A549 (cell line): ENCODE measurements around the gene TMED5. TPM values are rescaled to one million over a fixed set of nuclear protein-coding genes. Genes with fewer than 3 reads are reported as not detected.
"Not testable (repeated sequence)": the region's sequence is repeated elsewhere in the genome, so short reads cannot be mapped to it uniquely, and the experiment has no call there.

Source experiments
- ATAC-seq, 2 experiments: fragments of 200-7000 bp in 1 of 2; fragments of >200 bp in 1 of 2; cut with Nextera tagmentation in 1 of 2; cut with Tn5 transposase in 1 of 2; 3 replicates each; pipeline versions ENCODE4 v1.8.0 to v1.9.1; 2018 to 2020; ENCODE audit warnings: mild to moderate bottlenecking in 1 of 2, moderate library complexity in 1 of 2
- CTCF ChIA-PET: fragments of 300-600 bp; sonication (Branson Sonifier 250); formaldehyde crosslinking; extraction: SDS; loops from one replicate; lab custom pipeline; 2021; ENCODE audit warnings: antibody characterized with exemption, inconsistent platforms; lab: Yijun Ruan, JAX
- POLR2A ChIA-PET: fragments of 350-600 bp; formaldehyde crosslinking; extraction: SDS; loops from one replicate; lab custom pipeline; 2021; ENCODE audit warnings: antibody characterized with exemption, inconsistent platforms; lab: Yijun Ruan, JAX
- DNase-seq, 2 experiments: peaks; one replicate each; pipeline versions ENCODE4 v3.0.0 to v3.0.0-alpha.2; 2011 to 2016; ENCODE audit warnings: low read depth in 1 of 2, low spot score in 1 of 2
- FAIRE-seq: peaks from 2 replicates; lab custom pipeline; 2011; peaks lifted over from hg19 to GRCh38; lab: Jason Lieb, UNC
- H3K27ac ChIP-seq, 2 experiments: fragments of >200 bp; sonication (Bioruptor Twin); formaldehyde crosslinking; 3 replicates each; pipeline ENCODE4 v1.5.1; 2016 to 2017
- H3K4me1 ChIP-seq: fragments of >200 bp; sonication (Bioruptor Twin); formaldehyde crosslinking; 3 replicates; pipeline ENCODE4 v1.6.1; 2016
- H3K4me2 ChIP-seq: fragments of >200 bp; sonication (Bioruptor Twin); formaldehyde crosslinking; 3 replicates; pipeline ENCODE4 v1.6.1; 2016
- H3K4me3 ChIP-seq: fragments of >200 bp; sonication (Bioruptor Twin); formaldehyde crosslinking; 3 replicates; pipeline ENCODE4 v1.5.1; 2016
- H3K9me3 ChIP-seq: fragments of >200 bp; sonication (Bioruptor Twin); formaldehyde crosslinking; 3 replicates; pipeline ENCODE4 v1.6.1; 2016
- BHLHE40 ChIP-seq: IDR thresholded peaks from 2 replicates; pipeline ENCODE4 v1.6.1; 2012; ENCODE audit warnings: low read depth, low read length, inconsistent platforms
- CBX2 ChIP-seq: fragments of 200-600 bp; sonication (generic); IDR thresholded peaks from 2 replicates; pipeline ENCODE4 v1.6.1; 2016; ENCODE audit warnings: low read depth, mild to moderate bottlenecking, borderline replicate concordance
- CHD2 ChIP-seq: fragments of 150-350 bp; IDR thresholded peaks from 2 replicates; pipeline ENCODE4 v1.6.1; 2014; ENCODE audit warnings: low read length; ENCODE audit not compliant: partially characterized antibody
- EHF ChIP-seq: fragments of 250-450 bp; sonication (Bioruptor Pico); IDR thresholded peaks from 2 replicates; pipeline ENCODE4 v1.5.0; 2020; ENCODE audit warnings: mild to moderate bottlenecking
- EHMT2 ChIP-seq: fragments of 200-600 bp; sonication (generic); IDR thresholded peaks from 2 replicates; pipeline ENCODE4 v1.6.1; 2016; ENCODE audit warnings: antibody characterized with exemption, low read depth, mild to moderate bottlenecking, moderate library complexity
- EP300 ChIP-seq, 2 experiments: fragments of >200 bp; sonication (Bioruptor Twin); formaldehyde crosslinking; IDR thresholded peaks; 2 replicates in 1 of 2; 3 replicates in 1 of 2; pipeline ENCODE4 v1.6.1; 2016 to 2017
- FOXS1 ChIP-seq: fragments of 250-450 bp; sonication (Bioruptor Pico); IDR thresholded peaks from 2 replicates; pipeline ENCODE4 v1.5.0; 2020; ENCODE audit warnings: mild to moderate bottlenecking, moderate library complexity
- GATA3 ChIP-seq: IDR thresholded peaks from 2 replicates; pipeline ENCODE4 v1.6.1; 2012; ENCODE audit warnings: borderline replicate concordance
- NPAS2 ChIP-seq: fragments of 250-450 bp; sonication (Bioruptor Pico); IDR thresholded peaks from 2 replicates; pipeline ENCODE4 v1.8.0; 2022; ENCODE audit warnings: mild to moderate bottlenecking, moderate library complexity, borderline replicate concordance
- NR3C1 ChIP-seq: fragments of >200 bp; sonication (Bioruptor Twin); formaldehyde crosslinking; IDR thresholded peaks from 3 replicates; pipeline ENCODE4 v1.6.1; 2017
- PHF8 ChIP-seq: fragments of 200-600 bp; sonication (generic); IDR thresholded peaks from 2 replicates; pipeline ENCODE4 v1.6.1; 2016; ENCODE audit warnings: low read depth, mild to moderate bottlenecking, antibody characterized with exemption, moderate library complexity, borderline replicate concordance
- POLR2AphosphoS2 ChIP-seq: conservative IDR thresholded peaks from 2 replicates; pipeline ENCODE4 v1.6.1; 2012; ENCODE audit warnings: low read length, improper control_type of control experiment, inconsistent platforms
- ZFP36 ChIP-seq: fragments of 450-650 bp; IDR thresholded peaks from 2 replicates; pipeline ENCODE4 v1.6.1; 2014; ENCODE audit warnings: borderline replicate concordance; ENCODE audit not compliant: partially characterized antibody
- WGBS: methylation state at CpG from one replicate; pipeline ENCODE4 v1.1.6; 2017; ENCODE audit errors: missing lambda C conversion rate; 5-methylcytosine and 5-hydroxymethylcytosine counted together
- polyA plus RNA-seq, 4 experiments: library from polyadenylated mRNA; depleted of rRNA in 3 of 4; stranded (reverse); fragments of >200 nt; fragmentation: RNase III in 1 of 4; extraction: RNeasy Plus Mini Kit Qiagen cat#74134 plus additional on column Dnase treatment in 1 of 4; gene quantifications; 2 replicates in 3 of 4; 3 replicates in 1 of 4; pipeline ENCODE4 v1.2.3, GENCODE V29; 2011 to 2017
- TF ChIP-seq, protein P1 (sequence below): IDR thresholded peaks from 2 replicates; pipeline ENCODE4 v1.6.1; 2012
- TF ChIP-seq, protein P2 (sequence below): fragments of 150-350 bp; IDR thresholded peaks from 2 replicates; pipeline ENCODE4 v1.6.1; 2014; ENCODE audit warnings: low read depth, mild to moderate bottlenecking, low read length

The TMED5 gene
- polyA plus RNA-seq, 2 of the 4 experiments (the other 2 are of a cell fraction): 40.4 to 70.7 TPM

- CTCF ChIA-PET: interaction anchor here (0.6 kb wide), 1 partner anchor 108 kb away, joined by 4 read pairs; no protein-coding TSS in a partner anchor
- H3K4me3 ChIP-seq: no peak overlapping the region
- TF ChIP-seq PHF8: no peak
- no peak for TF ChIP-seq EHMT2
- TF ChIP-seq CBX2: no peak
- TF ChIP-seq, protein P1, sequence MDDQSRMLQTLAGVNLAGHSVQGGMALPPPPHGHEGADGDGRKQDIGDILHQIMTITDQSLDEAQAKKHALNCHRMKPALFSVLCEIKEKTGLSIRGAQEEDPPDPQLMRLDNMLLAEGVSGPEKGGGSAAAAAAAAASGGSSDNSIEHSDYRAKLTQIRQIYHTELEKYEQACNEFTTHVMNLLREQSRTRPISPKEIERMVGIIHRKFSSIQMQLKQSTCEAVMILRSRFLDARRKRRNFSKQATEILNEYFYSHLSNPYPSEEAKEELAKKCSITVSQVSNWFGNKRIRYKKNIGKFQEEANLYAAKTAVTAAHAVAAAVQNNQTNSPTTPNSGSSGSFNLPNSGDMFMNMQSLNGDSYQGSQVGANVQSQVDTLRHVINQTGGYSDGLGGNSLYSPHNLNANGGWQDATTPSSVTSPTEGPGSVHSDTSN: no peak
- TF ChIP-seq EP300 (IDR thresholded peaks at IDR 0.05): no peak
- no peak for TF ChIP-seq GATA3
- TF ChIP-seq EHF (CRISPR knock-in tag): no peak
- TF ChIP-seq NR3C1: no peak
- TF ChIP-seq POLR2AphosphoS2: no peak
Measured at GRCh38 chr1:93171549-93172034, 8.6 kb downstream of the TMED5 start.

DNA sequence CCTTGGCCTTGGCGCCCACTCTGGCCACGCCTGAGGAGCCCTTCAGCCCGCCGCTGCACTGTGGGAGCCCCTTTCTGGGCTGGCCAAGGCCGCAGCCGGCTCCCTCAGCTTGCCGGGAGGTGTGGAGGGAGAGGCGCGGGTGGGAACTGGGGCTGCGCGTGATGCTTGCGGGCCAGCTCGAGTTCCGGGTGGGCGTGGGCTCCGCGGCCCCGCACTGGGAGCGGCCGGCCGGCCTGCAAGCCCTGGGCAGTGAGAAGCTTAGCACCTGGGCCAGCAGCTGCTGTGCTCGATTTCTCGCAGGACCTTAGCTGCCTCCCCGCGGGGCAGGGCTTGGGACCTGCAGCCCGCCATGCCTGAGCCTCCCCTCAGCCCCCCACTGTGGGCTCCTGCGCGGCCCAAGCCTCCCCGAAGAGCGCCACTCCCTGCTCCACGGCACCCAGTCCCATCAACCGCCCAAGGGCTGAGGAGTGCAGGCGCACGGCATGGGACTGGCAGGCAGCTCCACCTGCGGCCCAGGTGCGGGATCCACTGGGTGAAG lies 10.0 kb downstream of the TMED5 start:
- CTCF ChIA-PET: interaction anchor here (1.0 to 1.5 kb wide), 2 partner anchors 90 to 674 kb away, joined by 3 read pairs; no protein-coding TSS in a partner anchor
- FAIRE-seq, H3K9me3 ChIP-seq, H3K4me2 ChIP-seq, H3K27ac ChIP-seq, H3K4me3 ChIP-seq, POLR2A ChIA-PET, DNase-seq, ATAC-seq: not testable (repeated sequence)
- WGBS: 100% methylated on average over 5 of the region's 36 CpGs
- peaks cover 22% of the 10 kb centered on the region for H3K4me1 ChIP-seq

More at GRCh38 chr1:93171549-93172034, 8.6 kb downstream of the TMED5 start:
- H3K4me1 ChIP-seq: peaks cover 22% of the 10 kb centered on the region
- H3K9me3 ChIP-seq: no peaks in the 10 kb centered on the region
- DNase-seq (no peak), FAIRE-seq (no peak), ATAC-seq (no peak)
- peak overlapping the region; percentile 7; the same call in 1 of the 3 replicates for H3K4me2 ChIP-seq
- 47% methylated on average over 1 of the region's 1 CpG for WGBS
- POLR2A ChIA-PET: no interaction called here
- no peak overlapping the region for H3K27ac ChIP-seq

GRCh38 chr1:93167006-93167405 lies 13.2 kb downstream of the TMED5 start:
- H3K4me3 ChIP-seq: no peak overlapping the region
- FAIRE-seq (no peak), ATAC-seq (no peak), DNase-seq (no peak)
- no peaks in the 10 kb centered on the region for H3K9me3 ChIP-seq
- no peak overlapping the region for H3K27ac ChIP-seq
- H3K4me2 ChIP-seq: no peak overlapping the region
- POLR2A ChIA-PET: no interaction called here
- TF ChIP-seq ZFP36 (no peak), FOXS1 (CRISPR knock-in tag) (no peak), BHLHE40 (no peak), NPAS2 (CRISPR knock-in tag) (no peak), CHD2 (no peak)
- TF ChIP-seq, protein P2, sequence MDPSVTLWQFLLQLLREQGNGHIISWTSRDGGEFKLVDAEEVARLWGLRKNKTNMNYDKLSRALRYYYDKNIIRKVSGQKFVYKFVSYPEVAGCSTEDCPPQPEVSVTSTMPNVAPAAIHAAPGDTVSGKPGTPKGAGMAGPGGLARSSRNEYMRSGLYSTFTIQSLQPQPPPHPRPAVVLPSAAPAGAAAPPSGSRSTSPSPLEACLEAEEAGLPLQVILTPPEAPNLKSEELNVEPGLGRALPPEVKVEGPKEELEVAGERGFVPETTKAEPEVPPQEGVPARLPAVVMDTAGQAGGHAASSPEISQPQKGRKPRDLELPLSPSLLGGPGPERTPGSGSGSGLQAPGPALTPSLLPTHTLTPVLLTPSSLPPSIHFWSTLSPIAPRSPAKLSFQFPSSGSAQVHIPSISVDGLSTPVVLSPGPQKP: no peak
- H3K4me1 ChIP-seq: peaks cover 6% of the 10 kb centered on the region; the same call in 1 of the 3 replicates
- CTCF ChIA-PET: no interaction called here

DNA sequence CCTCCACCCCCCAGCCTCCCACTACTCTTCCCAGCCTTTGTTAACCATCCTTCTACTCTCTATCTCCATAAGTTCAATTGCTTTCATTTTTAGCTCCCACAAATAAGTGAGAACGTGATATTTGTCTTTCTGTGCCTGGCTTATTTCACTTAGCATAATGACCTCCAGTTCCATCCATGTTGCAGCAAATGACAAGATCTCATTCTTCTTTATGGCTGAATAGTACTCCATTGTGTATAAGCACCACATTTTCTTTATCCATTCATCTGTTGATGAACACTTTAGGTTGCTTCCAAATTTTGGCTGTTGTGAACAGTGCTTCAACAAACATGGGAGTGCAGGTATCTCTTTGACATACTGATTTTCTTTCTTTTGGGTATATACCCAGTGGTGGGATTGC lies 14.3 kb downstream of the TMED5 start:
- WGBS: 92% methylated on average over 1 of the region's 1 CpG
- H3K4me2 ChIP-seq, H3K27ac ChIP-seq, H3K4me1 ChIP-seq, ATAC-seq, H3K9me3 ChIP-seq, FAIRE-seq, POLR2A ChIA-PET, H3K4me3 ChIP-seq, DNase-seq: not testable (repeated sequence)
- CTCF ChIA-PET: interaction anchor here (1.5 kb wide), 1 partner anchor 86 kb away, joined by 3 read pairs; no protein-coding TSS in a partner anchor
